ENCODE measurements around the gene CELF4.

Gene CELF4

GRCh38 chr18:37441821-37442220, 123.8 kb downstream of the CELF4 start:
- no CpG with 5 or more reads among the region's 11 CpGs for WGBS (ENCODE audit: extremely low coverage, insufficient coverage, low lambda C conversion rate)
- no peaks in the 10 kb centered on the region for H3K4me1 ChIP-seq (ENCODE audit: control insufficient read depth, low read depth, low read length)
- DNase-seq: no peak
- no peak overlapping the region for H3K18ac ChIP-seq (ENCODE audit: low read length)
- H4K5ac ChIP-seq (ENCODE audit: low read length): no peak overlapping the region
- no peak overlapping the region for H2BK120ac ChIP-seq (ENCODE audit: low read depth, low read length)
- no peaks in the 10 kb centered on the region for H3K79me2 ChIP-seq (ENCODE audit: control insufficient read depth, insufficient read depth, low read length)
- no peaks in the 10 kb centered on the region for H3K79me1 ChIP-seq (ENCODE audit: low read length)
- no peak overlapping the region for H3K27ac ChIP-seq (ENCODE audit: low read depth, low read length)
- H4K8ac ChIP-seq (ENCODE audit: low read depth, low read length): no peak overlapping the region
- no peak overlapping the region for H3K4me2 ChIP-seq (ENCODE audit: low read length)
- no peak overlapping the region for H3K56ac ChIP-seq (ENCODE audit: low read length)
- no peak overlapping the region for H3K9ac ChIP-seq (ENCODE audit: low read length)
- no peak overlapping the region for H2BK15ac ChIP-seq (replicated peaks; ENCODE audit: low read depth)
- H3K23ac ChIP-seq (ENCODE audit: low read length): no peak overlapping the region
- no peak overlapping the region for H2AK5ac ChIP-seq (ENCODE audit: low read length)
- no peak overlapping the region for H3K4ac ChIP-seq (ENCODE audit: low read depth, low read length)
- no peak overlapping the region for H2BK5ac ChIP-seq (ENCODE audit: low read length)
- H3K27me3 ChIP-seq (ENCODE audit: insufficient read depth, low read length, poor library complexity): no peaks in the 10 kb centered on the region
- H3K36me3 ChIP-seq (ENCODE audit: control insufficient read depth, insufficient read depth, low read length): no peaks in the 10 kb centered on the region
- no peak overlapping the region for H3K4me3 ChIP-seq (ENCODE audit: low read length)

DNA sequence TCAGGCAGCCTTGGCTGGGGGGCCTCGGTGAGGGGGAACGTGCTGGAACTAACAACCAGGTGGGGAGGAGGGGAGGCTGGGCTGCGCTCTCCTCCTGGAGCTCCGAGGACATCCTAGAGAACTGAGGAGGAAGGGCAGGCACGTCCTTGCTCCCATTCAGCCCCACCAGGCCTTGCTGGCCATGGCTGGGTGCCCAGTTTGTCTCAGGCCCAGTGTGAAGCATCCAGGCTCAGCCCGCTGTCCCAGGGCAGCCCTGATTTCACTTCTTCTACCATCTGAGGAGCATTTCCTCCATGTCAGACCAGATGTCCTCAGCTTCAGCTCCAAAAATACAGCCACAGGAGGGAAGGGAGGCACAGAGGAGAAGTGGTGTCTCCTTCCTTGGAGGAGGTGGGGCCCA, 125.4 kb downstream of the CELF4 start:
- Histone ChIP-seq H3K79me1 (ENCODE audit: low read length) (no peaks in the 10 kb centered on the region), H3K27me3 (ENCODE audit: insufficient read depth, low read length, poor library complexity) (no peaks in the 10 kb centered on the region), H2AK5ac (ENCODE audit: low read length) (no peak overlapping the region), H3K18ac (ENCODE audit: low read length) (no peak overlapping the region), H3K4me1 (ENCODE audit: control insufficient read depth, low read depth, low read length) (no peaks in the 10 kb centered on the region), H2BK15ac (replicated peaks; ENCODE audit: low read depth) (no peak overlapping the region), H3K79me2 (ENCODE audit: control insufficient read depth, insufficient read depth, low read length) (no peaks in the 10 kb centered on the region), H3K4me3 (ENCODE audit: low read length) (no peak overlapping the region), H3K56ac (ENCODE audit: low read length) (no peak overlapping the region), H3K23ac (ENCODE audit: low read length) (no peak overlapping the region), H3K36me3 (ENCODE audit: control insufficient read depth, insufficient read depth, low read length) (no peaks in the 10 kb centered on the region), H3K4ac (ENCODE audit: low read depth, low read length) (no peak overlapping the region), H2BK5ac (ENCODE audit: low read length) (no peak overlapping the region), H3K27ac (ENCODE audit: low read depth, low read length) (no peak overlapping the region), H3K4me2 (ENCODE audit: low read length) (no peak overlapping the region), H4K5ac (ENCODE audit: low read length) (no peak overlapping the region), H3K9ac (ENCODE audit: low read length) (no peak overlapping the region), H2BK120ac (ENCODE audit: low read depth, low read length) (no peak overlapping the region), H4K8ac (ENCODE audit: low read depth, low read length) (no peak overlapping the region)
- no CpG with 5 or more reads among the region's 6 CpGs for WGBS (ENCODE audit: extremely low coverage, insufficient coverage, low lambda C conversion rate)
- DNase-seq: no peak

DNA sequence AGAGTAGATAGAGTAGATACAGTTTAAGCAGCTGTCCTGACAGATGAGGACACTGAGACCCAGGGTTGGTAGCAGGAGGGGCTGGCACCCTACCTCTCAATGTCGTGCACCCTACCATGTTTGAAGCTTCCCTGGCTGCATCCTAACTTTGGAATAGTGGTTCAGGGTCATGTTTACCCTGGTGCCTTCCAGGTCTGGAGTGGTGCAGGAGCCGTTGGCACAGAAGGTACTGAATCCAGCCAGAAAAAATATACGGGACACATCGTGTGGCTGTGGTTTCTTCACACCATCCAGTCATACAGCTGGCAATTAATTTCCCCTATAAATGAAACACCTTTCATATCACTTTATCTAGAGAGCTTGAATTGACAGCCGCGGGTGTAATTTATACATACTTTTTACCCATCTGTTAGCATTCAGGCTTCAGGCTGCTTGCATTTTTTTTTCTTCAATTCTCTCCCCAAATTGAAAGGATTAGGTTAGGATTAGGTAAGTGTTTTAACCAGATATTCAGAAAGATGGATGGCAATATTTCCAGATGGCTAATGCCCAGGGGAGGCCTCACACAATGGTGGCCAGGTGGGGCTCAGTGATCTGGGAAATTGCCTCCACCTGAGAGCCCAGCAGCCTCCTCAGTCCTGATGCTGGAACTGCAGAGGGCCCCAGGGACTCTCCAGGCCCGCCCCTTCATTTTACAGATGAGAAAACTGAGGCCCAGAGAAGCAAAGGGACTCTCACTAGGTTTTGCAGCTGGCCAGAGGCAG, 127.0 kb downstream of the CELF4 start:
- no peak overlapping the region for H2BK15ac ChIP-seq (replicated peaks; ENCODE audit: low read depth)
- no peak overlapping the region for H2BK120ac ChIP-seq (ENCODE audit: low read depth, low read length)
- no peak overlapping the region for H3K56ac ChIP-seq (ENCODE audit: low read length)
- no peaks in the 10 kb centered on the region for H3K79me1 ChIP-seq (ENCODE audit: low read length)
- H3K9ac ChIP-seq (ENCODE audit: low read length): no peak overlapping the region
- H4K5ac ChIP-seq (ENCODE audit: low read length): no peak overlapping the region
- H3K18ac ChIP-seq (ENCODE audit: low read length): no peak overlapping the region
- H3K4me1 ChIP-seq (ENCODE audit: control insufficient read depth, low read depth, low read length): no peaks in the 10 kb centered on the region
- H2AK5ac ChIP-seq (ENCODE audit: low read length): no peak overlapping the region
- DNase-seq: no peak
- H3K4me2 ChIP-seq (ENCODE audit: low read length): no peak overlapping the region
- no peak overlapping the region for H3K27ac ChIP-seq (ENCODE audit: low read depth, low read length)
- no peaks in the 10 kb centered on the region for H3K79me2 ChIP-seq (ENCODE audit: control insufficient read depth, insufficient read depth, low read length)
- WGBS (ENCODE audit: extremely low coverage, insufficient coverage, low lambda C conversion rate): no CpG with 5 or more reads among the region's 7 CpGs
- no peak overlapping the region for H2BK5ac ChIP-seq (ENCODE audit: low read length)
- H3K4me3 ChIP-seq (ENCODE audit: low read length): no peak overlapping the region
- H3K27me3 ChIP-seq (ENCODE audit: insufficient read depth, low read length, poor library complexity): no peaks in the 10 kb centered on the region
- no peaks in the 10 kb centered on the region for H3K36me3 ChIP-seq (ENCODE audit: control insufficient read depth, insufficient read depth, low read length)
- no peak overlapping the region for H4K8ac ChIP-seq (ENCODE audit: low read depth, low read length)
- no peak overlapping the region for H3K4ac ChIP-seq (ENCODE audit: low read depth, low read length)
- no peak overlapping the region for H3K23ac ChIP-seq (ENCODE audit: low read length)

GRCh38 chr18:37435996-37436395, 129.6 kb downstream of the CELF4 start:
- H3K4ac ChIP-seq (ENCODE audit: low read depth, low read length): no peak overlapping the region
- H2BK120ac ChIP-seq (ENCODE audit: low read depth, low read length): no peak overlapping the region
- no peak overlapping the region for H3K23ac ChIP-seq (ENCODE audit: low read length)
- H2AK5ac ChIP-seq (ENCODE audit: low read length): no peak overlapping the region
- H3K36me3 ChIP-seq (ENCODE audit: control insufficient read depth, insufficient read depth, low read length): no peaks in the 10 kb centered on the region
- no peak overlapping the region for H2BK5ac ChIP-seq (ENCODE audit: low read length)
- no peak overlapping the region for H3K4me3 ChIP-seq (ENCODE audit: low read length)
- no peaks in the 10 kb centered on the region for H3K79me2 ChIP-seq (ENCODE audit: control insufficient read depth, insufficient read depth, low read length)
- H3K4me1 ChIP-seq (ENCODE audit: control insufficient read depth, low read depth, low read length): no peaks in the 10 kb centered on the region
- no peak overlapping the region for H3K56ac ChIP-seq (ENCODE audit: low read length)
- no peak overlapping the region for H3K4me2 ChIP-seq (ENCODE audit: low read length)
- no peak for DNase-seq
- no peak overlapping the region for H3K18ac ChIP-seq (ENCODE audit: low read length)
- H3K9ac ChIP-seq (ENCODE audit: low read length): no peak overlapping the region
- H3K27me3 ChIP-seq (ENCODE audit: insufficient read depth, low read length, poor library complexity): no peaks in the 10 kb centered on the region
- no peak overlapping the region for H4K5ac ChIP-seq (ENCODE audit: low read length)
- no peak overlapping the region for H4K8ac ChIP-seq (ENCODE audit: low read depth, low read length)
- H3K27ac ChIP-seq (ENCODE audit: low read depth, low read length): no peak overlapping the region
- no peaks in the 10 kb centered on the region for H3K79me1 ChIP-seq (ENCODE audit: low read length)
- no peak overlapping the region for H2BK15ac ChIP-seq (replicated peaks; ENCODE audit: low read depth)
- no CpG with 5 or more reads among the region's 15 CpGs for WGBS (ENCODE audit: extremely low coverage, insufficient coverage, low lambda C conversion rate)

- Histone ChIP-seq H3K23ac (ENCODE audit: low read length) (no peak overlapping the region), H3K27ac (ENCODE audit: low read depth, low read length) (no peak overlapping the region), H3K4me2 (ENCODE audit: low read length) (no peak overlapping the region), H3K4me3 (ENCODE audit: low read length) (no peak overlapping the region), H2AK5ac (ENCODE audit: low read length) (no peak overlapping the region), H3K56ac (ENCODE audit: low read length) (no peak overlapping the region), H4K5ac (ENCODE audit: low read length) (no peak overlapping the region), H3K79me2 (ENCODE audit: control insufficient read depth, insufficient read depth, low read length) (no peaks in the 10 kb centered on the region), H3K18ac (ENCODE audit: low read length) (no peak overlapping the region), H3K4ac (ENCODE audit: low read depth, low read length) (no peak overlapping the region), H4K8ac (ENCODE audit: low read depth, low read length) (no peak overlapping the region), H3K27me3 (ENCODE audit: insufficient read depth, low read length, poor library complexity) (no peaks in the 10 kb centered on the region), H2BK120ac (ENCODE audit: low read depth, low read length) (no peak overlapping the region), H2BK5ac (ENCODE audit: low read length) (no peak overlapping the region), H3K9ac (ENCODE audit: low read length) (no peak overlapping the region), H3K79me1 (ENCODE audit: low read length) (no peaks in the 10 kb centered on the region), H3K36me3 (ENCODE audit: control insufficient read depth, insufficient read depth, low read length) (no peaks in the 10 kb centered on the region), H2BK15ac (replicated peaks; ENCODE audit: low read depth) (no peak overlapping the region), H3K4me1 (ENCODE audit: control insufficient read depth, low read depth, low read length) (peaks cover 2% of the 10 kb centered on the region)
- no peak for DNase-seq
- no CpG with 5 or more reads among the region's 5 CpGs for WGBS (ENCODE audit: extremely low coverage, insufficient coverage, low lambda C conversion rate)
These were observed 130.3 kb downstream of the CELF4 start for GRCh38 chr18:37435150-37435867.
